ENCODE results near the gene GPR35.
"Not testable (repeated sequence)": the region's sequence is repeated elsewhere in the genome, so short reads cannot be mapped to it uniquely, and the experiment has no call there.

The GPR35 gene

GRCh38 chr2:240642061-240642805 is 17.0 kb downstream of the GPR35 start:
- no peak for DNase-seq

DNA sequence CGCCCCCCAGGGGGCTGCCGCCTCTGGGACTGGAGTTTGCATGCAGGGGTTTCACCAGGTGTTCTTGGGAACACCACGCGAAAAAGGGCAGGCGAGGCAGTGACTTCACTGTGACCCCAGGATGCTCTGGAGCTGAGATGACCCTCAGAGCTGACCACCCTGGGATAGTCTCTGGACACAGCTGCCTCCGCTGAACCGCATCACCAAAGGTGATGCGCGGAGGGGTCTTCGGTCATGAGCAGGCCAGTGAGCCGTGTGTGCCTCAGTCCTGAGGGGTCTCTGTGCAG is 17.5 kb downstream of the GPR35 start:
- DNase-seq = no peak

GRCh38 chr2:240643093-240643810 is 18.0 kb downstream of the GPR35 start:
- peak; percentile 17 for DNase-seq

- DNase-seq = no peak
Measured at GRCh38 chr2:240643811-240644150, 18.5 kb downstream of the GPR35 start.

DNA sequence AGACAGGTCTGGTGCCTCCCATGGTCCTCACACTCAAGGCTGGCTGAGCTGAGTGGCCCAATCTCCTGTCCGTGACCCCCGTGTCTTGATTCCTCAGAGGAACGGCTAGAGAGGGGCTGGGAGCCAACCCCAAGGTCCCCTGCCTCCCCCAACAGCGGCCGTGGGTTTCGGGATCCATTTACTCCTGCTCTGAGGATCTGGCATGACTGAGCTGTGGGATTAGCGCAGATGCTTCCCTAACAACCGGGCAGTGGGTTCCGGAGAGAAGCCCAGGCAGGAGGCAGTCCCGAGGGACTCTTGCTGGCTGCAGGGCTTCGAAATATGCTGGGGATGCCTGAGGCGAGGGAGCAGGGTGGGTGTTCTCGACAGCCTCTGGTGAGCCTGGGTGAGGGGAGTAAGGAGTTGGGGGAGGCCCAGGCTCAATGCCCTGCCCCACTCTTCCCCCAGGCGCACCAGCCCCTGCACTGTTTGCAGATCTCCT is 18.9 kb downstream of the GPR35 start:
- peak; percentile 20 for DNase-seq

DNA sequence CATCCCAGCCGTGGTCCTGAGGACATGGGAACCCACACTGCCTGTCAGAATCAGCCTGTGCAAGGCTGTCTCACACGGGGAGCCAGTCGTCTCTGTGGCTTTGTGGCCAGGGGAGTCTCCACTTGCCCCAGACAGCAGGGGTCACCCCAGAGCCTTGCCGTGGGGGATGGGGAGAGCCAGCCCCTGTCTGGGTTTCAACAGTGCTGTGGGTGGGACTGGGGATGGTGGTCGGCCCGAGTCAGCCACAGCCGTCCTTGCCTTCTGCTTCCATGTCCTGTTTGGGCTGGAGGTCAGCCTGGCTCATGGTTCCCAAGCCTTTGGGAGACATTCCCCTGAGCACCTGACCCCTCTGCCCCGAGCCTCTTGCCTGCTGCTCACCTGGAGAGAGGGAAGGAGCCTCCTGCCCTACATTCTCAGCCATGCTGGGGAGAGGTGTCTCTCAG is 19.6 kb downstream of the GPR35 start:
- peak; percentile 24 for DNase-seq

DNA sequence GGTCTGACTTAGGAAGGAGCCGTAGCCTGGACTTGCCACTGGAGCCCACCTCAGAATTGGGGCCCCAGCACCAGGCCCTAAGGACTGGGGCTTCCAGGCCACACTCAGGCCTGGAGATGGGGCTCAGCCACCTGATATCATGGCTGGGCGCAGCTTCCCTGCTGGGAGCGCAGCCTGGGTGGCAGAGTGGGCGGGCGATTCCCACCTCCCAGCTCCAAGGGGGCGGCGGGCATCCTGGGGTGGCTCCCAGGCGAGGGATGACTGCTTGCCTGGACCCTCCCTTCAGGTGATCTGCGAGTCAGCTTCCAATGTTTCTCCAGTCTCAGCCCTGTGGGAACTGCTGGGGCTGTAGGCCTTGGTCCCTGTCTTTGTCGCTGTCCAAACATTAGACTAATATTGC is 20.1 kb downstream of the GPR35 start:
- no peak for DNase-seq

DNA sequence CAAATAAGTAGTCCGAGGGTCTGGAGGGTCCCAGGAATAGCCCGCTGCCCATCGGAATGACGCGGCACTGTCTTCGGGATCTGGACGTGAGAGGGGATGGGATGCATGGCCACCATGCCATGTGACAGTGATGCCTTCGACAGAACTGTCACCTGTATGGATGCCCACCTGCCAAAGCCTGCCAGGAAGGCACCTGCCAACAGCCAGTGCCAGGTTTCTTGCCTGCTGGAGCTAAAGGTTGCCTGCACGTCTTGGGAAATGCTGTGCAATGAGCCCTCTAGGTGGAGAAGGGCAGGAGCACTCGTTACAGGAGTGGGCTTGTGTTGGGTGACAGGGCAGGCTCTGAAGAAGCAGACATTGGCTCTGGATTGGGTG is 20.5 kb downstream of the GPR35 start:
- no peak for DNase-seq

DNA sequence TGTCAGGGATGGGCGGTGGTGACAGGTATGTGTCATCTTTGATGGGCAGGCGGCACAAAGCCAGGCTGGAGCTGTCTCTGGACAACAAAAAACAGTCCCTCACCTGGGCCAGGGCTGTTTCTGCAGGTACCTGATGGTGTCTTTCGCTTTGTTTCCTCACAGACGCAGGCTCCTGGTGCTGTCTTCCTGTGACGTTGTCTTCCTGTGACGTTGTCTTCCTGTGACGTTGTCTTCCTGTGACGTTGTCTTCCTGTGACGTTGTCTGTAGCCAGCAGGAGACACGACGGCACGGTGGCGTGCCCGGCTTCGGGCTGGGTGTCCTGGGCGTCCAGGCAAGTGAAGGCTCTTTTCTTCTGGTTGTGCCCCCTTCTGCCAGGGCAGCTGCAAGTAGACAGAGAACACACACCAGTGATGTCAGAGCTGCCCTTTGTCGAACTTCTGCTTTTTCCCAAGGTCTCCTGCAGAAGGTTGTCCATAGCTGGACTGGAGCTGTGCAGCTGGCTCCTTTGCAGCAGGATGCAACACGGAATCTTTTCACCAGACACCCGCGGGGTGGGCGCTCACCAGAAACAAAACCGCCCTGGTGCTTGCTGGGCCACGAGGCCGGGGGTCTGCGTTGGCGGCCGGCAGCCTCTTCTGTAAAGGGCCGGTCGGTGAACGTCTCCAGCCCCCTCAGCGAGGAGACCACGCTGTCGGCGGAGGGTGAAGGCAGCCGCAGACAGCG is 21.1 kb downstream of the GPR35 start:
- peak; percentile 24 for DNase-seq

GRCh38 chr2:240646900-240647502 is 21.7 kb downstream of the GPR35 start:
- DNase-seq = peak; percentile 20

DNA sequence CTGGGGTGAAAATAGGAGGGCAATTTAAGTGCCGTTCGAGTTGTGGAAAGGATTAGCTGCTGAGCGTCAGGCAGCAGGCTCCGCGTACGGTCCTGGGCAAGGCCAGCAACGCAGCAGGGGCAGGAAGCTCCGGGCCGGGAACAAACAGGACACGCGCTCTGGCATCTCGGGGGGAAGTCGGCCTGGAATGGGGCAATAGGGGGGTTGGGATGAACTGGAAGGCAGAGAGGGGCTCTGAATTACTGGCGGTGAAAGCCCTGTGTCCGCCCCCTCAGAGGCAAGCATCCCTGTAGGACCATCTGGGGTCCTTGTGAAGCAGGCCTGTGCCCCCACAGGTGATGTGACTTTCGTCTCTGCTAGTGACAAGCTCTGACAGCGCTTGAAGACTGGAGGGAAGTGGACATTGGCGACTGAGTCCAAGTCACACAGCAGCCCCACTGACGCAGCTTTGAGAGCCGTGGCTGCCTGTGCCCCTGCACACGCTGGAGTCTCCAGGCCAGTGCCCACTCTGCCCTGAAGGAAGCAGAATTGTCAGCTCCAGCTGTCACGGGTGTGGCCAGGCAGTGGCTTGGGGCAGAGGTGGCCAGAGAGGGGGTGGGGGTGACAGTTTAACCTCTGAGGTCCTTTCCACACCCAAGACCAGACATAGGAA is 22.3 kb downstream of the GPR35 start:
- peak; percentile 17 for DNase-seq

DNA sequence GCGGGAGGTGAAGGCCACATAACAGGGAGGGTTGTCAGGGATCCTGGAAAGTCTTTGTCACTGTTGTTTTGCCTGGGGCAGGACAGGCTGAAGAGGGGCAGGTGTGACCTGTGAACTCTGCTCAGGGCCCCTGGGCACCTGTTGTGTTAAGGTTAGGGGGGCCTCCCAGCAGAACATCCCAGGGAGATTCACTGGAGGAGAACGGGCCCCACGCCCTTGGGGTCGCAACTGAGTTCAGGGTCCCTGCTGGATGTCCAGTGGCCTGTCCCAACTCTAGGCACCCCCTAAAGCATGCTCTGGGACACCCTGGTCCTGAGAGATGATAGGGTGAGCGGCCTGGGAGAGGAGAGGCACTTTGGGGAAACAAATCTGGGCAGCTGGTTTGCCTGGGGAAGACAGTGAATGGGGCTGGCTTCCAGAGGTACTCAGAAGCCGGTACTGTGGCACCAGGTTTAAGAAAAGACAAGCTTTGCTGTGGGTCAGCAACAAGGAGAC is 22.9 kb downstream of the GPR35 start:
- peak; percentile 17 for DNase-seq

GRCh38 chr2:240648650-240649275 is 23.5 kb downstream of the GPR35 start:
- DNase-seq = peak; percentile 20

DNA sequence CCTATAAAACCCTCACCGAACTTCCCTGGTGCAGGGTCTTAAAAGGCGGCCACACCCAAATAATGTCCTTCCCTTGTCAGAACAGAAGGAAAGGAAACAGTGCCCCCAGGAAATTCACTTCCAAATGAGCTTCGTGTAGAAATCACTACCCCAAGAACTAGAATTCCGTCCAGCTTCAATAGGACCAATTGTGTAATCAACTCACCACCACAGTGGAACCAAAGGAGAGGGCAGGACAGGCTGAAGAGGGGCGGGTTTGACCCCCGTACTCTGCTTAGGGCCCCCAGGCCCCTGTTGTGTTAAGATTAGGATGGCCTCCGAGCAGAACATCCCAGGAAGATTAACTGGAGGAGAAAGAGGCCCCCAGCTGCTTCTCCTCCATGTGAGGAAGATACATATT is 24.1 kb downstream of the GPR35 start:
- DNase-seq = no peak

DNA sequence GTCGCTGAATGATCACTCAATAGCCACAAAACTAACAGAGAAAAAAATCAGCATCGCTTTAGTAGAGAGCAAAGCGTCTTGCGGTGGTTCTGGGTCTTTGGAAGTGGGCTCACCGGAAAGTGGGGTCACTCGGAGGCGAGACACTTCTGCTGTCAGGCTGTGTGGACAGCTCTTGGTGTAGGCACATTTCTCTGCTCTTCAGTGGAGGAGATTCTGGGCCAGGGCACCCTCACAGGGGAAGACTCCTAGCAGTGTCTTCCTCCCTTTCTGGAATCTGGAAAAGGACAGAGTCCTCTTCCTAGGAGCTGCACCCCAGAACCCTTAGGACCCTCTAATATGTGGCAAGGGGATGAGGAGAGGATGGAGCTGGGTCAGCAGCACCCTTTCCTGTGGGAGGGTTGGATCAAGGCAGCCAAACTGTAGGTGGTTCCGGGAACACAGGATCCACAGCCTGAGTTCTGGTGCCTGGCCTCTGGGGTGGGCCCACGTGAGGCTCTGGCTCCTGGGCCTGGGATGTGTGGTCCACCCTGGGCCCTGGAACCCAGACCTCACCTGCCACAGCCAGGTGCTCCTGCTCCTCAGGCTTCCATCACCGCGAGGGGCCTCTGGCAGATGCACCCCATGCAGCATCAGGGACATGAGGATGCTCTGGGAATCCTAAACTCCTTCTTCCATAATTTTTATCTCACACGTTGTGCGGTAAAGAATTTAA is 25.1 kb downstream of the GPR35 start:
- no peak for DNase-seq

DNA sequence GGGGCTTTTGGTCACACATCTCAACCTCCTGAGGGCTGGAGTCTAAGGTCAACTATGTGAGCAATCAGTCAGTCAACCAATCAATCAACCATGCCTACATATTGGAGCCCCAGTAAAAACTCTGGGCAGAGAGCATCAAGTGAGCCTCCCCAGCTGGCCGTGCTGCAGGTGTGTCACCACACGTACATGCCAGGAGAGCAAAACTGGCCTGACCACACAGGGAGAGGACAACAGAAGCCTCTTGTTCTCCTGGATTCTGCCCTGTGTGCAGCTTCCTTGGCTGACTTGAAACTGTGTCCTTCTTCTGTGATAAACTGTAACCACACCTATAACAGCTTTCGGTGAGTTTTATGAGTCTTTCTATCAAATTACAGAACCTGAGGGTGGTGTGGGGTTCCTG is 25.9 kb downstream of the GPR35 start:
- DNase-seq = no peak

DNA sequence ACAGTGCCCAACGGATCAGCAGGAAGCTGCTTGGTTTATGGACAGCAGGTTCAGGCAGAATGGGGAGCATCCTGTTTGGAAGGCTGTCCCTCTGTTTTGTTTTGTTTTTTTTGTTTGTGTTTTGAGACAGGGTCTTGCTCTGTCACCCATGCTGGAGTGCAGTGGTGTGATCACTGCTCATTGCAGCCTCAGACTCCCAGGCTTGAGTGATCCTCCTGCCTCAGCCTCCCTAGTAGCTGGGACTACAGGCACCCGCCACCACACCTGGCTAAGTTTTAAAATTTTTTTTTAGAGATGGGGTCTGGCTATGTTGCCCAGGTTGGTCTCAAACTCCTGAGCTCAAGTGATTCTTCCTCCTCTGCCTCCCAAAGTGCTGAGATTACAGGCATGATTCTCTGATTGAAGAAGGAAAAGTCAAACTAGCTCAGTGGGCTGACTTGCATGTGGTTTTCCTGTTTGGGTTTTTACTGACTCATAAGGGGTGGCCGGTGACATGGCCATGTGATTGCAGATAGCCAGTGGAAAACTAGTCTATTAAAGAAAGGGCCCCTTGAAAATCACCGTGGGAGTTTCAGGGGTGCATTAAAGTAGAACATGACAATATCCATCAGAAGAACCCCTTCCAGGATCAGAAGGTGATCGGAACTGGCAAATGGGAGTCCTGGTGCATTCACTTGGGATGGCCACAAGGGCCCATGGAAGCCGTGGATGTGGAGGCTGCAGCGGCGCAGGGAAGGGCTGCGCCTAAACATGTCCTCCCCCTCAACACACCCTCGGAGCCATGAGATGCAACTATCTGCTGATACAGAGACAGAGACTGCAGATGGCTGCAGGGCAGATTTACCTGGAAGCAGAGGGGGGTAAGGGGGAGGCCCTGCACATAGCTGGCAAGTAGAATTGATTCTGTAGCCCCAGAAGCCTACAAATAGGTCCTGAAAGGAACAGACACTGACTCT is 30.9 kb downstream of the GPR35 start:
- DNase-seq = no peak

- DNase-seq = not testable (repeated sequence)
Measured at GRCh38 chr2:240659883-240660282, 34.6 kb downstream of the GPR35 start.

GRCh38 chr2:240662681-240663080 is 37.4 kb downstream of the GPR35 start:
- no peak for DNase-seq

DNA sequence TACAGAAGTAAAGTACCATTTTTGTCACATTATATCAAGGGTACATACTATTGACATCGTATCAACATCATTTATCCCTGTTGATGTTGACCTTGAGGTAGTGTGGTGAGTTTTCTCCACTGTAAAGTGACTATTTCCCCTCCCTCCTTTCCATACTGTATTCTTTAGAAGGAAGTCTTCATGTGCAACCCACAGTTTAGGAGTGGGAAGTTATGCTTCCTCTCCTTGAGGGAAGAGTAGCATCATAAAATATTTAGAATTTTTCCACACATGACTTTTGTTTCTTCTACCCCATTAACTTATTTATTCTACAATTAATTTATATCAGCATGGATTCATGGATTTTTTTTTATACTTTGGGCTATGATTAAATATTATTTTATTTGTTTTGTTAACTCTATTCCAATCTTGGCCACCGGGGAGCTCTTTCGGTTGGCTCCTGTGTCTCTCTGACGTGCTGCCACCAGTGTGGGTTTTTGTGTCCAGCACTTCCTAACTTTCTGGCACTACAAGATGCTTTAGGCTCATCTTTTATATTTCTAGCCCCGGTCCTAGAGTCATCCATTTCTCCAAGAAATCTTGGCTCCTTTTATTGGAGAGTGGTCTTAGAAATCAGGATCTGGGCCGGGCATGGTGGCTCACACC is 38.4 kb downstream of the GPR35 start:
- DNase-seq = no peak

Data from stimulated activated CD8-positive, alpha-beta memory T cell treated with anti-CD3 and anti-CD28 coated beads, Interleukin-4, amount 100 ng/mL, for 48 hours (primary cell).